Measurements from ENCODE around the gene SPIC. TPM values are rescaled to one million over a fixed set of nuclear protein-coding genes. Genes with fewer than 3 reads are reported as not detected.

The SPIC gene
- total RNA-seq, 1 experiment from 2014 or later, result not detected

DNA sequence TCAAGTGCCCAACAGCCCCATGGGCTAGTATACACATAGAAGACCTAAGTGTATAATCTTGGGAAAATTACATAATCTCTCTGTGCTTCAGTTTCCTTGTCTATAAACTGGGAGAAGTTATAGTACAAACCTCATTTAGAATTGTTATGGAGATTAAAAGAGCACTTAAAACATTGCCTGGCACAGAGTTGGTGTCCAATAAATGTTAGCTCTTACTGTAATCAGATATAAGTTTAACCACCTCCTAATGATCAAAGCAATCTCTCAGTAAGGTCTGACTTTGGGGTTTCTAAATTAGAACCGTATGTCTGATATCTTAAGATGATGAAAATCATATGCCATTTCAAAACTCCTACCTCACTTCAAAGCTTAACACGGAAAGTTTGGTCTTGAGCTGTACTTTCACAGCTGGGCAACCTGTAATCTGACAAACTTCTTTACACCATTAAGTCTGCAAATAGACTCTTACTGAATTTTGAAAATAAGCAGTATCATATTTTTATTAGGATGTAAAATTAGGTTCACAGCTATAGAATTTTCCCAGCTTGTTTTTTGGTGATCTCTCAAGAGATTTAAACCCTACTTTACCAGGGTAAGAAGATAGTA, 61.0 kb downstream of the SPIC start:
- Histone ChIP-seq H3K27me3 (ENCODE audit: low read length) (peaks cover 67% of the 10 kb centered on the region), H3K4me1 (ENCODE audit: insufficient read depth, low read length) (no peaks in the 10 kb centered on the region), H3K9ac (ENCODE audit: low read length) (no peak overlapping the region), H3F3A (ENCODE audit: low read length, unreplicated experiment) (no peaks in the 10 kb centered on the region), H3K9me3 (ENCODE audit: low read length) (no peaks in the 10 kb centered on the region), H3K4me2 (ENCODE audit: low read length) (no peak overlapping the region), H4K20me1 (ENCODE audit: low read length) (no peaks in the 10 kb centered on the region), H3K27ac (ENCODE audit: low read length) (no peak overlapping the region), H3K36me3 (ENCODE audit: low read depth, low read length) (no peaks in the 10 kb centered on the region), H2AFZ (ENCODE audit: low read length) (no peak overlapping the region), H3K4me3 (ENCODE audit: low read length) (no peak overlapping the region), H3K9me2 (replicated peaks; ENCODE audit: low read length) (0 out of 2 replicates have a peak, but pooled peaks cover 4% of the 10 kb centered on the region), H3K79me2 (ENCODE audit: low read length) (no peaks in the 10 kb centered on the region)
- no TSS peak for BruUV-seq (replicated peaks)
- intact Hi-C loops (cut with micrococcal nuclease), result no loop called here
- ATAC-seq (no peak), DNase-seq (no peak)
- POLR2A ChIA-PET (ENCODE audit: unreplicated experiment), result no interaction called here
- TF ChIP-seq EZH2phosphoT487 (IDR thresholded peaks at IDR 0.05; ENCODE audit: borderline replicate concordance, low read length) (no peak), EZH2 (IDR thresholded peaks at IDR 0.05; ENCODE audit: low read length, unreplicated experiment) (no peak)
- TF ChIP-seq, protein P1, sequence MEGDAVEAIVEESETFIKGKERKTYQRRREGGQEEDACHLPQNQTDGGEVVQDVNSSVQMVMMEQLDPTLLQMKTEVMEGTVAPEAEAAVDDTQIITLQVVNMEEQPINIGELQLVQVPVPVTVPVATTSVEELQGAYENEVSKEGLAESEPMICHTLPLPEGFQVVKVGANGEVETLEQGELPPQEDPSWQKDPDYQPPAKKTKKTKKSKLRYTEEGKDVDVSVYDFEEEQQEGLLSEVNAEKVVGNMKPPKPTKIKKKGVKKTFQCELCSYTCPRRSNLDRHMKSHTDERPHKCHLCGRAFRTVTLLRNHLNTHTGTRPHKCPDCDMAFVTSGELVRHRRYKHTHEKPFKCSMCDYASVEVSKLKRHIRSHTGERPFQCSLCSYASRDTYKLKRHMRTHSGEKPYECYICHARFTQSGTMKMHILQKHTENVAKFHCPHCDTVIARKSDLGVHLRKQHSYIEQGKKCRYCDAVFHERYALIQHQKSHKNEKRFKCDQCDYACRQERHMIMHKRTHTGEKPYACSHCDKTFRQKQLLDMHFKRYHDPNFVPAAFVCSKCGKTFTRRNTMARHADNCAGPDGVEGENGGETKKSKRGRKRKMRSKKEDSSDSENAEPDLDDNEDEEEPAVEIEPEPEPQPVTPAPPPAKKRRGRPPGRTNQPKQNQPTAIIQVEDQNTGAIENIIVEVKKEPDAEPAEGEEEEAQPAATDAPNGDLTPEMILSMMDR (conservative IDR thresholded peaks at IDR 0.05; ENCODE audit: low read depth, low read length), result no peak
- CTCF ChIA-PET, result no interaction called here

Other genes with a start within 250 kb of the SPIC start
- gene UTP20, start 195.2 kb upstream of the SPIC start, total RNA-seq (2014; rRNA removed), result 31.3 and 35.8 TPM in 2 replicates
- gene ARL1, start 67.6 kb upstream of the SPIC start, total RNA-seq (2014; rRNA removed), result 106 and 107 TPM in 2 replicates
- not detected in 2 replicates for gene MYBPC1, start 119.6 kb downstream of the SPIC start, total RNA-seq (2014; rRNA removed)
- 55.3 and 56.2 TPM in 2 replicates for gene CHPT1, start 222.3 kb downstream of the SPIC start, total RNA-seq (2014; rRNA removed)